HL-60 (cell line): ENCODE data around the gene EID2.

Experiments used
- DNase-seq, 2 experiments: peaks; one replicate each; pipeline ENCODE4 v3.0.0-alpha.2; 2010 to 2020; ENCODE audit warnings: low read depth in 1 of 2, low spot score in 1 of 2
- H3K27ac ChIP-seq: fragments of 250-450 bp; sonication (Bioruptor Pico); replicated peaks from 2 replicates; pipeline ENCODE4 v1.5.1; 2020; ENCODE audit warnings: mild to moderate bottlenecking, moderate library complexity
- H3K27me3 ChIP-seq: fragments of 250-450 bp; sonication (Bioruptor Pico); 2 replicates; pipeline ENCODE4 v1.5.1; 2021; ENCODE audit warnings: mild to moderate bottlenecking, moderate library complexity; ENCODE audit not compliant: insufficient read depth, poor library complexity, severe bottlenecking
- H3K4me3 ChIP-seq: replicated peaks from 2 replicates; pipeline ENCODE4 v1.5.1; 2011; ENCODE audit warnings: mild to moderate bottlenecking, control low read depth, low read length; ENCODE audit not compliant: insufficient read depth
- CTCF ChIP-seq: IDR thresholded peaks from one replicate; pipeline ENCODE4 v1.5.1; 2011; ENCODE audit warnings: low read length, control low read depth, inconsistent platforms; ENCODE audit not compliant: insufficient read depth
- GABPA ChIP-seq: IDR thresholded peaks from 2 replicates; pipeline ENCODE4 v1.6.1; 2012; ENCODE audit warnings: low read depth
- POLR2AphosphoS5 ChIP-seq: IDR thresholded peaks from 2 replicates; pipeline ENCODE4 v1.6.1; 2012; ENCODE audit warnings: low read depth
- REST ChIP-seq: IDR thresholded peaks from 2 replicates; pipeline ENCODE4 v1.6.1; 2012; ENCODE audit warnings: low read depth; ENCODE audit not compliant: insufficient replicate concordance
- SPI1 ChIP-seq: IDR thresholded peaks from 2 replicates; pipeline ENCODE4 v1.6.1; 2012; ENCODE audit warnings: low read depth, mild to moderate bottlenecking, borderline replicate concordance

EID2 gene

GRCh38 chr19:39532233-39533002, 7.5 kb downstream of the EID2 start, which contains the start of gene EID2B:
Gene EID2B (minus strand): TSS chr19:39532852. CDS start chr19:39532802, 50 bp downstream.
- DNase-seq: peak; percentile 90 to 94
- Histone ChIP-seq H3K27me3 (no peaks in the 10 kb centered on the region), H3K27ac (peak within 1 kb of the TSS; percentile 68), H3K4me3 (peak within 1 kb of the TSS; percentile 88)
- TF ChIP-seq CTCF: peak; percentile 99
- no peak for TF ChIP-seq SPI1
- no peak for TF ChIP-seq GABPA
- no peak; the same call in 1 of the 2 replicates for TF ChIP-seq POLR2AphosphoS5

GRCh38 chr19:39531834-39532232, 8.1 kb downstream of the EID2 start:
- Histone ChIP-seq H3K27me3 (no peaks in the 10 kb centered on the region), H3K27ac (peak overlapping the region; percentile 68)
- TF ChIP-seq REST (no peak), SPI1 (no peak), GABPA (no peak), POLR2AphosphoS5 (no peak), CTCF (no peak)

GRCh38 chr19:39525205-39525604, 14.8 kb downstream of the EID2 start:
- Histone ChIP-seq H3K27me3 (no peaks in the 10 kb centered on the region), H3K27ac (no peak overlapping the region), H3K4me3 (no peak overlapping the region)
- DNase-seq: no peak
- TF ChIP-seq GABPA (no peak), REST (no peak), POLR2AphosphoS5 (no peak), SPI1 (no peak), CTCF (no peak)

More at GRCh38 chr19:39531834-39532232, 8.1 kb downstream of the EID2 start:
- H3K4me3 ChIP-seq: peak overlapping the region; percentile 88
- no peak for DNase-seq
